DMS114 treated with DMSO at 0.1 percent for 48 hours (cell line): ENCODE measurements around the gene ZXDC.
A peak's percentile ranks its signal among the peaks of the same experiment; 100 is the strongest.

Experiments used
- DNase-seq: peaks from one replicate; lab custom pipeline; 2025; ENCODE audit not compliant: unreplicated experiment; lab: John Stamatoyannopoulos, UW

ZXDC gene

GRCh38 chr3:126397610-126398422, 77.9 kb downstream of the ZXDC start:
- DNase-seq, result no peak

GRCh38 chr3:126396536-126396935, 79.2 kb downstream of the ZXDC start:
- no peak for DNase-seq

DNA sequence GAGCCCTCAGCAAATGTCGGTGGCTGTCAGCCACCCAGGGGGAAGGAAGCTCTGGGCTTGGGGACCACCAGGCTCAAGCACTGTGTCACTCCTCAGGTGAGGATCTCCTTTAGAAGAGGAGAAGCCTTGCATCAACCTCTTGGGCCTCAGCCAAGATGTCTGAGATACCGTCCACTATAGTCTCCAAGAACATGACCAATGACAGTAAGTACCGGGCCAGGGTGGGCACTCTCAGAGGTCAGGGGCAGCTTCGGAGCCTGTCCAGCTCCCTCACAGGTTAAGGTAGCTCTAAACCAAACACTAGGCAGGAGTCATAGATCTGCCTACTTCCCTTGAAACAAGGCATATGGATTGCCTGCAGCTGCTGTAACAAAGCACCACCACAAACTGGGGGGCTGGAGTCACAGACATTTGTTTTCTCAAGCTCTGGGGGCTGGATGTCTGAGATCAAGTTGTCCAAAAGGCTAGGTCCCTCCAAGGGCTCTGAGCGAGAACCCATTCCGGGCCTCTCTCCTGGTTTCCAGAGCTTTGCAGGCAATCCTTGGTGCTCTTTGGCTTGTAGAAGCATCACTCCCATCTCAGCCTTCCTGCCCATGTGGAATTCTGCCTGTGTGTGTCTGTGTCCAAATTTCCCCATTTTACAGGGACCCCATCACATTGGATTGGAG, 79.7 kb downstream of the ZXDC start:
- DNase-seq, result no peak

GRCh38 chr3:126394977-126395321, 80.7 kb downstream of the ZXDC start:
- DNase-seq, result no peak

DNA sequence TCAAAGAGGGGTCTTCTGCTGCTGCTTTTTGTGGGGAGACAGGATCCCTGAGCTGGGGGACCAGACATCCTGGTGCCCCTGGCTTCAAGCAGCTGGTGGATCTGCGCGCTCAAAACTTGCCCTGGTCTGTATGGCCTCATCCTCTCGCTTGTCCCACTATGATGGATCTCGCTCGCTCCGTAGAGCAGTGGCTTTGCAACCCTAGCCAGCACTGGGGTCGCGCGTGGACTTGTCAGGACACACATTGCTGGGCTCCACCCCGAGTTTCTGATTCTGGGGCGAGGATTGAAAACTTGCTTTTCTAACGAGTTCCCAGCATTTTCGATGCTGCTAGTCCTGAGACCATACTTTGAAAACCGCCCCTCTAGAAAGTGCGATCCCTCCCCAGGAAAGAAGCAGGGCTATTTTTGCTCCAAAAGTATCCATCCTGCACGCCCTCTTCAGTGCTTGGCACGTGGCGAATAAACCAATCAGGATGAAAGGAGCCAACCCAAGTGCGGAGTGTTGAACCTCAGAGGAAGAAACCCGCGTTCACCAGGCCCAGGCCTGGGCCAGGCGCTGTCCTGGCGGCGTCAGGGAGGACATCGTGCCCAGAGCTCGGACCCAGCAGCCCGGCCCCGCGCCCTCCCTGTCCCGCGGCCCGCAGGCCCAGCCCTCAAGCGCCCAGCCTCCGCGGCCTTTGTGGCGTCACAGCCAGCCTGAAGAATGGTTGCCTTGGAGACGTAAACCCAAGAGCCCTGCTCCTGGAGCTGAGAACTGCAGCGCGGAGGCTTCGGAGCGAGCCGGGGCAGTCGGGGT, 81.3 kb downstream of the ZXDC start, which contains the start of gene CFAP100:
Gene CFAP100, plus strand, starts transcription at position 731 of the 798 bp plus-strand sequence. CDS start 1,092 bp downstream, outside the sequence.
- no peak for DNase-seq

DNA sequence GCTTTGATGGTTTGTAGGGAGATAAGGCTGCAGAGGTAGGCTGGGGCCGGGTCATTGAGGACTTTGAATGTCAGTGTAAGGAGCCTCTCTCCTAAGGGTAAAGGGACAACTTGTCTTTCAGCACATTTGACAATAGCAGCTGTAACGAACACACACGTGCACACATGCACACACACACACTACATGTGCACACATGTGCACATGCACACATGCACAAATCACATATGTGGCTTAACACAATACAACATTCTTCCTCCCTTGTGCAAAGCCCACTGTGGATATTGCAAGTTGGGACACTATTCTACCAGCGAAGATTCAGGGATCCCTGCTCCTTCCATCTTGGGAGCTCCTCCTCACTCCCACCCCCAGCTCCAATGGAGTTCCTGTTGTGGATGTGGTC, 82.1 kb downstream of the ZXDC start:
- no peak for DNase-seq

- DNase-seq, result no peak
Observed at GRCh38 chr3:126392246-126392645, 83.4 kb downstream of the ZXDC start.

DNA sequence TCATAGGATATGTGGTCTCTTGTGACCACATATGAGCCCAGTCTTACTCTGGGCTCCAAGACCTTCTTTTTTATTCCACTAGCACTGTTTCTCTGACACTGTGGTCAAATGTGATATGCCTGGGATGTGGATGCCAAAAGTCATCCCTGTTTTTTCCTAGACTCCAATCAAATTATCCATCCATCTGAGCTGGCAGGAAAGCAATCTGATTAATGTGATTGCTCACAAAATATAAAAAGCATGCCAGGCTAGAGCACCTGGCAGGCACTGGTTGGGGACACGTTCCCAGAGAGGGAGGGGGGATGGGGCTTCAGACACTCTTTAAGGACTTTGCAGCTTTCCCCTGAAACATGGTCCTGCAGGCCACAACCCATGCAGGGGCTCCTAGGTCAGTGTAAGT, 84.1 kb downstream of the ZXDC start:
- DNase-seq, result no peak

DNA sequence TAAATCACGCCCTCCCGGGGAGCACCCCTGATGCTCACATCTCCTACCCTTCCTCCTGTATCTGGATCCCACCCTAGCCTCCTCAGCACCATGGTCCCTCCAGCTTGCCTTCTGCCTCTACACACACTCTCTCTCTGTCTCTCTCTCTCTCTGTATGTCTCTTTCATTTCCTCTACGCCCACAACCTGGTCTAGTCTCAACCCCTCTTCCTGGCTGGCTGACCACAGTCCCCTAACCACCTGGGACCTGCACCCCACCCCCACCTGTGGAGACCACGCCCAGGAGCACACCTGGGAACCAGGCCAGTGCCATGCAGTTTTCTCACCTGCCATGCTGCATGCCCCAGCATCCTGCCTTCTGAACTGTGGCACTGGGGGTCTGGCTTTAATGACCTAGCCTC, 84.9 kb downstream of the ZXDC start:
- DNase-seq, result no peak

DNA sequence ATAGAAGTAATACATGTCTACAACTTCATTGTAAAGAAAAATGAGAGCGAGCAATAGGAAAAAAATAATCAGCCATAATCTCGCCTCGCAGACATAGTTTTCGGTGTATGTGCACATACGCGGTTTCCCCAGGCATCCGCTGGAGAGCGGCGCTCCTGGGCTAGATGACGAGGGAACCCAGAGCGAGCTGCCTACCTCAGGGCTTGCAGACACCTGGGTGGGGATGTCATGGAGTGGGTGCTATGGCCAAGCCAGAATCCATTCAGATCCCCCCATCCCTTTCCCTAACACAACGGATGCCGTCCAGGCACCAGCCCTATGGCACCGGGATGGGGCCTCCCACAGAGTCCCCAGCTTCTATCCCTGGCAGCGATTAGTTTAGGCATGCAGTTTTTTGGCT, 85.5 kb downstream of the ZXDC start:
- DNase-seq, result no peak

GRCh38 chr3:126389794-126390146, 85.9 kb downstream of the ZXDC start:
- DNase-seq, result no peak

GRCh38 chr3:126389112-126389793, 86.4 kb downstream of the ZXDC start:
- peak; percentile 69 for DNase-seq
